CD4-positive, alpha-beta T cell treated with Interleukin-4 for 1 hour (primary cell): Measurements from ENCODE around the gene TCF21.
A peak's percentile ranks its signal among the peaks of the same experiment; 100 is the strongest.
"Not testable (repeated sequence)": the region's sequence is repeated elsewhere in the genome, so short reads cannot be mapped to it uniquely, and the experiment has no call there.

ENCODE experiments used
- DNase-seq, 2 donors: peaks; one replicate each; pipeline ENCODE4 v3.0.0-alpha.2; 2020 to 2022

TCF21 gene

DNA sequence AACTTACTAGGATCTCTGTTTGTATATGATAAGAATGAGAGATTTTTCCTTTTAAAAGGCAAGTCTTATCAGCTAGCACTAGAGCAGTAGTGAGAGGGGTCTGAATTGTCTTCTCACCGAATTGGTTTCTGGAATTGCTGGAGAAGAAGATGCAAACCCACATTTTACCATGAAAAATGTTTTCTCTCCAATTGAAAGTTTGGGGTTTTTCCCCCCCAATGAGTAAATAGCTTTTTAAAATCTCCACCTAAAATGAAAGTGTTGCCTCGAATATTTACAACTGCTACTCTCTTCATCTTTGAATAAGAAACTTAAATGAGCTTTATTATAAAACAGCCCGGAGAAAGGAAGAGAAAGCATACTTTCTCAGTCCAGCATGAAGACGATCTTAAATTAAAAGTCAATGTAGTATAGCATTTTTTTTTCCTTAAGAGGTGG is 1.8 kb downstream of the TCF21 start:
- no peak for DNase-seq

DNA sequence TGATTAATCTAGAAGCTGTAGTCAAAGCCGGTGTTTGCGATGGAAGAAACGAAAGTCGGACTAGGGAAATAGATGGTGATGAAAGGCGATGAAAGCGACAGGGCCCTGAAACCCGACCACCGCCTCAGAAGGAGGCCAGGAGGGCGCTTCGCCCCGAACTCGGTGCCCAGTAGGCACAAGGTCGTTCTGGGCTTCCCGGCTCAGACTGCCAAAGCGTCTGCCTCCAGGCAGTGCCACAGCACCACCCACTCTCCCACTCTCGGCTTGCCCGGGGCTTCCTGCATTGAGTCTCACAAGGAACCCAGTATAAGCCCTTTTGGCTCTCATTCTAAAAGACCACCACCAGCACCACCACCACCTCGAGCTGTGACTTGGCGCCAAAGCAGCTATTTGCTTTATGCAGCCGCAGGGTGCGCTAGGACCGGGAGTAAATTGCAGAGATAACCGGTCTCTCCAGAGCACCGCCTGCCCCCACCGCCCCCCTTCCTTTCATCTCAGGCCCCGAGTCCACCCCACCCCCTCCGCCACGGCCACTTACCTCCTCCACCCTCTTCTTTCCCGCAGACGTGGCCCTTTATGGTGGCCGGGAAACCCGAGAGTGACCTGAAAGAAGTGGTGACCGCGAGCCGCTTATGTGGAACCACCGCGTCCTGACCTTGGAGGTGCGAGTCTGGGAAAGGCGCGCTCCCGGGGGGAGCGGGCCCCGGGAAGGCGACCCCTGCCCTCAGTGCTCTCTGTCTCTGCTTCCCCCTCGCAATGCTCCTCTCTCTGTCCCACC is 2.4 kb downstream of the TCF21 start:
- no peak for DNase-seq

DNA sequence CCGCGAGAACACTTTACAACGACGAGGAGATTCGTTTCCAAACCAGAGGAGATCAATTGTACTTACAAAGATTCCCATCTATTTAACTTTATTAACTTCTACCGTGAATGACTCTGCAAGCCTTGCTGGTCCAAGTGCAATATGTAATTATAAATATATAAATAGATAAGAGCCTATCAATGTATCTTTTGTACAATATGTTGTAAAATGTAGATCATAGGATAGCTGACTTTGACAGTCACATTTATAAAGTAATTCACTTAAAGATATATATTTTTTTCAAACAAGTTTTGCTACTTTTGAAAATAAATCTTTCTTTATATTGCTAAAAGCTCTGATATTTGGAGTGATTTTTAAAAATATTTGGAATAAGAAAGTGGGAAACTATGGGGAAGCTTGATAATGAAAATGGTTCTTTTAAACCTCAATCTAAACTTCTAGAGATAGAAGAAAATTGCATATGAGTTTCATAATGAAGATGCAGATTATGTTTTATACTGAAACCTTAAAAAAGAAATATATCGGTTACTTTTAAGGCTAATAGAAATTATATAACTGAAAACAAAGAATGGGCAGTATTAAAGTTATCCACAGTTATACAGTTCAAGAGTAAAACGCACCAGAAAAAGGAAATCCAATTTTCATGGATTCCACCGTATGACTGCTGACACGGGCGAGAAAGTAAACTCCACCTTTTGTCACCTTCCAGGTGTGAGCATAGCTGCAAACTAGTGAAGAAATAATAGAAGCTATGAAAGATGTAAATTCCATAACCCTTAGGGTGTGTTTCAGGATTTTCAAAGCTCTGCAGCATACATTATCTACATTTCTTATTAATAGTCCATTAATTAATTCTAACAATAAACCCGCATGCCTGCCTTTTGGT is 3.3 kb downstream of the TCF21 start:
- DNase-seq: no peak

DNA sequence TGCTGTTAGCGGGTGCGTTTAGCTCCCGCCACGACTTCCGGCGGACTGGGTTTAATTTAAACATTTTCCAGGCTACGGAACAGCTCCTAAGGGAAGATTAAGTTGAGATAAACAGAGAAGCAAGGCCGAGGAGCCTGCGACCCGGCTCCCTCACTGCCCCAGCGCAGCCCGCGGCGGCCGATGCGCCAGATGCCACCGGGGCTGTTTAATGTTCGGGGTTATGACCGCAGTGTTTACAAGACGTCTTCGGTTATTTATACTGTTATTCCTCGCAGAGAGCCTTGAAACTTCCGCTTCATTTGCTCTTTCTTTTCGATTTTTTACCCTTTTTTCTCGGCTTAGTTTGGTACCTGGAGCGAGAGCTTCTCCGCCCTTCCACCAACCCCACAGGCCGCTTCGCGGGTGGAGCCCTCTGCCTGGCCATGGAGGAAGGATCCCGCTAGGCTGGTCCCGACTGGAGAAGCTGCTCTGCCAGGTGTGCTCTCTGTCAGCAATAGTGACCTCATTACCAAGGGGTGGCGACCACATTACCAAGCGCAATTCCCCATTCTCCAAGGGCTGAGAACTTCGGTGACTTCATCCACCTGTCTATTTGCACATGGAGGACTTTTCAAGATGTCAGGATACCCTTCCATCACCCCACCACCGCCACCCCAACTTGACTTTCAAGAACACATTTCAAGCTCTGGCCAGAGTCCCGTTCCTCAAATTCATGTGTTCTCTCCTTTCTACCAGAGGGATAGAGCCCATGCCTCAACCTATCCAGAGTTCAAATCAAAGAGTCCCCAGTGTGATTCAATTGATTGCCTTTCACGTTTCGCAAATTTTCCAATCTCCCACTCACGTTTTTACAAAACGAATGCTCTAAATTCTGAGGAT is 4.1 kb downstream of the TCF21 start:
- no peak for DNase-seq

DNA sequence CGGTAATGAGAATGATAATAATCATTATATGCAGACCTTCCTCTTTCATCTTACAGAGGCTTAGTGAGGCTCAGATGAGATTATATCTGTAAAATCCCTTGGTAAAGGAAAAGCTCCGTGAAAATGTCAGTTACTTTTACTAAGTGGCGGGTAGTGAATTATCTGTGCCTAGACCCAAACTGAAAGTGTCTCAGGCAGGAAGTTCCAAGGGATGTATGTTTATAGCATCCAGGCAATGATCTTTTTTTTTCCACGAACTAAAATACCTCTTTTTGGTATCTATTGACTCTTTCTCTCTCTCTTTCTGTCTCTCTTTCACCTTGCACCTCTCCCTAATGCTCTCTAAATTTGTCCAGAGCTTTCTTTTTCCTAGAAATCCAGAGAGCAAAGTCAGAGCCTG is 5.0 kb downstream of the TCF21 start:
- DNase-seq: no peak

DNA sequence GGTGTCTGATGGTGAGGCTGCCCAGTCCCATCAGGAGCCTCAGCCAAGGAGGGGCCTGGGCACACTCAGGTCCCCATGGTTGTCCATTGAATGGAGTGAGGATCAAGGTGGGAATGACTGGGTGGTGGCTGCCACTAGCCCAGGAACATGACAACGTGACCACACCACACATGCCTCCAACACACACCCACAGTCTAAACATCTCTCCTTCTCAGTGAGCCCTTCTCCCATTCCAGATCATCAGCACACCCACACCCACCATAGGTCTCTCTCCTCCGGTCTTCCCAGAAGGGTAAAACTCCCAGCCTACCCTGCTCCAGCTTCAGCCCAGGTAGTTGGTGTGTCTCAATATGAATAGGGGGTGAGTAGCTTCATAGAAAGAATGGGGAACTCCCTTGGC is 5.5 kb downstream of the TCF21 start:
- DNase-seq: no peak

DNA sequence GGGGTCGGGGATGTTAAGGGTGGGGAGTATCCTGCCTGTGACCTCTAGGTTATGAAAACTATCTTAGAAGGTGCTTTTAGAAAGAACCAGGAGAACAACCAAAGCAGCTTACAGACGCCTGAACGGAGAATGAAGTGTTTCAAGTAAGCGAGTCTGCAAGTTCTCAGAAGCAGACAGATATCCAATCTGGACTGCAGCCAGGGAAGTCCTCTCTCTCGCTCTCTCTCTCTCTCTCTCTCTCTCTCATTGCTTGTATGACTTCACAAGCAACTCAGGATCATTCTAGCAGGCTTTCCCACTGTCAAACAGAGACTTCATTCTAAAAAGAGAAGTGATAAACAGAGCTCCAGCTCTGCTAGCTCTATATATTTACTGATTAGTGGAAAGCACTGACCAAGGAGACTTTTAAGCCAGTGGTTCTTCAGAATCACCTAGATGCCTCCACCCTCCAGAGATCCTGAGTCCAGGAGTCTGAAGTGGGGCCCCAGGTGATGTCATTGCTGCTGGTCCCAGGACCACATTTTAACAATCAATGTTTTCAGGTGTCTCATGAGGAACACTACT is 6.0 kb downstream of the TCF21 start:
- DNase-seq: no peak

DNA sequence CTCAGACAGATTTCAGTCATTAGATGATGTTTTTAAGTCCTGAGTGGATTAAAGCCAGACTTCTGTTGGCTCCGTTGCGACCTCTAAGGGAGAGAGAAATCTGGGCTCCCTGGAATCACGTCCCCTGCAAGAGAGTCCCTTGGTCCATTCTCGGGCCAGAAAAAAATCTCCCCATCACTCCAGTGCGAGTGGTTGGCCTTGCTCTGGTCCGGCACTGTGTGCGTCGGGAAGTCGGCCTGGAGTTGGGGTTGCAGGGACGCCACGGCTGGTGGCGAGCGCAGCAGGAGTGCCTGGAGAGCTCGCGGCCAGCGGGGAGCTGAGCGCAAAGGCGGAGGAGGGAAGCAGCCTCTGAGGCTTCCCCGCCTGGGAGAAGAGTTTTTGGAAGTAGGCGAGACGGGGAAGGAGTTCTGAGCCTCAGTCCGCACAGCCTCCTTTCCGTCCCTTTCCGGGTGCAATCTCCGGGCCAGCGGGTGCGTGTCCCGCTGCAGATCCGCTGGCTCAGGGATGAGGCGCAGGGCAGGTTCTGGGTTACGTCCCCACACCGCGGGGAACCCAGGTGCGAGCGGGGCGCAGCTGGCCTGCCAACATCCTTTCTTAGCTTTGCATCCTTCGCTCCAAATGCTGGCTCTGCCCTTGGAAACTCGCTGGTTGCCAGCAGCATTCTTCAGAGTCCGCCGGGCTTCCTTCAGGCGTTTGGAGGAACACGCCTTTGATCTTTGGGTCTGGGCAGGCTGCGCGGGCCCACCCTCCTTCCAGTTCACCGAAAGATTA is 6.8 kb downstream of the TCF21 start:
- no peak for DNase-seq

DNA sequence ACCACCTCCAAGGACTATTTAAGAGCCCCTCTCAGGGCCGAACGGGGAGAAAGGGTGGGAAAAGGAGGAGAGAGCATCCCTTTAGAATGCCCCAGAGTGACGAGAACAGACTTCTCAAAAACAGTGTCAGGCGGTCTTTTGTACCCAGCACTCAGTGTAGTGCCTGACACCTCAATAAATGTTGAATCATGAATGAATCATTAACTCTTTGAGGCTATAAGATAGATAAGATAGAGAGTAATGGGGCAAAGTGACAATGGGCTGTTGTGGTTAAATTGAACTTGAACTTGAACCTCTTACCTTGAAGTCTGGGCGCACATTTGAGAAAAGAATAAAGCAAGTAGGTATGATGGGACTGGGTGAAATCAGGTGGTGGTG is 7.4 kb downstream of the TCF21 start:
- no peak for DNase-seq

DNA sequence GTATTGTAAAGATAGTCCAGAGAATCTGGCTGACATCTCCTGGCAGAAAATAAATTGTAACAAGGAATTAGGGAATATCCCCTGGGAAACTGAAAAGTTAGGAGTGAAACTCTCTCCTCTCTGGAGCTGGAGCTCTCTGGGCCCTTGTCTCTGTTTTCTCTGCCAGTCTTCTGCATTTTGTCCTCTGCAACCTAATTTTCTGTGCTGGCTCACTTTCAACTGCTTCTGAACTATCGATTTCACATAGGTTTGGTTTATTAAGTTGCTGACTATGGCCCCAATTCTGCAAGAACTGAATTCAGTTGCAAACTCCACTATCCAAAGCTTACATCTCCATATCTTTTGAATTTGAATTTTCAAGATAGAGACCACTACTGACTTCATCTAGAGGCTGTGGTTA is 9.3 kb downstream of the TCF21 start:
- no peak for DNase-seq

DNA sequence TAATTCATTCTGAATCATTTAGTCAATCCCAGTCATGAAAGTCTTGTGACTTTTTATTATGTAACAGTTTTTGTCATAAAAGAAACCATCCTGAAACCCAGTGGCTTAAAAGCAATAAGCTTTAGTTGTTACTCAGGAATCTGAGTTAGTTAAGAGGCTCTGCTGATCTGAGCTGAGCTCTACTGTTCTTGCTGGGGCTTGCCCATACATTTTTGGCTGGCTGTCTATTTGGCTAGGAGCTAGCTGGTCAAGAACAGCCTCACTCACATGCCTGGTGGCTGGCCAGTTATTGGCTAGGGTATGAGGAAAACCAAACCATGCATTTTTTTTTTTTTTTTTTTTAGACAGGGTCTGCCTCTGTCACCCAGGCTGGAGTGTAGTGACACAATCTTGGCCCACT is 10.6 kb downstream of the TCF21 start:
- no peak for DNase-seq

DNA sequence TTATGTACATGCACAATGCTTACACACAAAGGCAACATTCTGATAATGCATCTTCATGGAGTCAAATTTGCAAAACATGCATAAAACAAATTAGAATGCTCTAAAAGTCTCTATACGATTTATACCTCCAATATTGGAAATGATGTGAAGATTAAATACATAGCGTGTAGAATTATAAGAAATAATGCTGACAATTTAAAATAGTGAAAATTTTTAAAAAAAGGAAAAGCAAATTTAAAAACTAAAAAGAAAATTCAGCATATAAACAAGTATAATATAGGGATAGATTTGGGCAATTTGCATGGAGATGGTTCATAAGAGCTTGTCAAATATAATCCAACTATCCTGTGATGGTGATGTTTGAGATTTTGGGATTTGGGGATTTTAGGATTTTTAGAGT is 14.9 kb downstream of the TCF21 start:
- no peak for DNase-seq

DNA sequence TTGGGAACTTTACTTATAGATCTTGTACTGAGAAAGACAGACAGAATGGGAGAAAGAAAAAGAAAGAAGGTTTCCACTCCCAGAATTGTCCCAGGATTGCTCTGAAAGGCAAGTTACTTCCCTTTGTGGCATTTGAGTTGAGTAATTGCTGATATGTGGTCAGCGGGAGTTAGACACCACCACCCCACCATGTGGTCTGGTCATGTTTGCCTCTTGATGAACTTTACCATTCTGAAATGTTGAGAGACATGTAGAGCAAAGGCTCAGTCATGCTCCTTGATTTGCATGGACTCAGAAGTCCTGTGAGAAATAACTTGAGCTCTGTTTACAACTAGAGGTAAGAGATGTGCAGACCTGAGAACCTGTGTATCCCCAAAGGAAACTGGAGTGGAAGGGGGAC is 17.1 kb downstream of the TCF21 start:
- DNase-seq: no peak

DNA sequence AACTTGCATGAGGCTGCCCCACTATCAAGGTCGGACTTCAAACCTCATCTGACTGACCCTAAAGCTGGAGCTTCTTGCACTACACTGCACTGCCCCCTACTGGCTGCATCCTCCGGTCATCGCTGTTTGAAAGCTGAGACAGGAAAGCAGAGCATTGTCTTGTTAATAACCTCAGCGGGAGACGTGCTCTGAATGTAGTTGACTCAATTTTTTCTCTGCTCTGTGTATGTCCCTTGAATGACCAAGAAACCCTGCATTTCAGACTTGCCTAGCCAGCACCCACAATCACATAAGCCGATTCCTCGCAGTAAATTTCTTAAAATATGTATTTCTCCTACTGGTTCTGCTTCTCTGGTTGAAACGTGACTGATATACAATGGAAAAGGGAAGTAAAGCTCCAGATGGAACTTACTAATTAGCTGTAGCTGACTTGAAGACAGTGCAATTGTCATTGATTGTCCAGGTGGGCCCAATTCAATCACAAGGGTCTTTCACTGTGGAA is 27.8 kb downstream of the TCF21 start:
- DNase-seq: peak; percentile 64 to 65

DNA sequence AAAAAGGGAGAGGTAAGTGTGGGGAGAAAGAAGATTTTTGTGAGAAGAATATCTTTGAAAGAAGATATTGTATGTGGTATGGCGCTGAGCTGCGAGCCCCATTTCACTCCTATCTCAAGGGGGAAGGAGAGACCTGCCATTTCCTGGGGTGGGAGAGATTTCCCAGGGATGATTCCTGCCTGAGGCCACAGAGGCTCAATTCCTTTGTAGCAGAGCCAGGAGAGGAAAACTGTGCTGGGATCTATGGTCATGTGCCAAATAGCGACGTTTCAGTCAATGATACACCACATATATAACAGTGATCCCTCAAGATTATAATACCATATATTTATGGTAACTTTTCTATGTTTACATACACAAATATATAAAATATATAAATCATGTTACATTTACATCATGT is 28.9 kb downstream of the TCF21 start:
- no peak for DNase-seq

DNA sequence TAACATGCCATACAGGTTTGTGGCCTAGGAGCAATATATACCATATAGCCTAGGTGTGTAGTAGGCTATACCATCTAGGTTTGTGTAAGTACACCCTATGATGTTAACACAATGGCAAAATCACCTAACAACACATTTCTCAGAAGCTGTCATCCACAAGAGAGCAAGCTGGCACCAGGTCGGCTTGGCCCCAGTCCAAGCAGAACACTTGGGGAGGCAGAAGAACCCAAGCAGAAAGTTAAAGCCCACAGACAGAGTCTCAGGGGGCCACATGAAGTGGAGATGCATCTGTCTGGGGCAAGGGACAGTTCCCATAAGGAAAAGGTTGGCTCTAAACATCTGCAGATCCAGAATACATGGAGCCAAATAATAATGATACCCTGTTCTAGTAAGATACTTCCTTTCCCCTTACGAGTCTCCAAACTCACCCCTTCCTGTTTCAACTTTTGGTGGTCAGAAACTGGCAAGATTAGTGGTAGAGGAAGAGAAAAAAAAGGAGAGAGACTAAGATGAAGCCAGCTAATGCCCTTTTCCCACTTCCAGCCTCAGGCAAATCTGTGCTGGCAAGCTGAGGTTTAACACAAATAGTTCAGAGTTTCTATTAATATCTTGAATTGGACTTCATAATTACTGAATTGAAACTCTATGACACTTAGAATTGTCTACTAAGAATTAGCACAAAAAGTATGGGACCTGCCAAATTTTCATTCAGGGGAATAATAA is 29.5 kb downstream of the TCF21 start:
- no peak for DNase-seq

DNA sequence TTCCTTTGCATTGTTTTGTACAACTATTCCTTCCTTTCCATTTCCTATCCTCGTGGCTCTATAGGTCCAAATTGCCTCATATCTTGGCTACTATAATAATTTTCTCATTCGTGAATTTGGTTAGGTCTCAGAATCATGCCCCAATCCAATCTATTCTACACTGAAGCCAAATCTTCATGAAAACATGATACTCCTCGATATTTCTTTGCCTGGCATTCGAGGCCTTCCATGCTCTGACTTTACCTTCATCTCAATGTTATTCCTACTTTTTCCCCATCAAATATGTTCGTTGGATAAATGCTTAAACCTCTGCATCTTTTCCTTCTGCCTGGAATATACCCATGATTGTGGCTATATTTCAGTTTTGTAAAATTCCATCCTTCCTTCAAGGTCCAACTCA is 30.4 kb downstream of the TCF21 start:
- DNase-seq: no peak

DNA sequence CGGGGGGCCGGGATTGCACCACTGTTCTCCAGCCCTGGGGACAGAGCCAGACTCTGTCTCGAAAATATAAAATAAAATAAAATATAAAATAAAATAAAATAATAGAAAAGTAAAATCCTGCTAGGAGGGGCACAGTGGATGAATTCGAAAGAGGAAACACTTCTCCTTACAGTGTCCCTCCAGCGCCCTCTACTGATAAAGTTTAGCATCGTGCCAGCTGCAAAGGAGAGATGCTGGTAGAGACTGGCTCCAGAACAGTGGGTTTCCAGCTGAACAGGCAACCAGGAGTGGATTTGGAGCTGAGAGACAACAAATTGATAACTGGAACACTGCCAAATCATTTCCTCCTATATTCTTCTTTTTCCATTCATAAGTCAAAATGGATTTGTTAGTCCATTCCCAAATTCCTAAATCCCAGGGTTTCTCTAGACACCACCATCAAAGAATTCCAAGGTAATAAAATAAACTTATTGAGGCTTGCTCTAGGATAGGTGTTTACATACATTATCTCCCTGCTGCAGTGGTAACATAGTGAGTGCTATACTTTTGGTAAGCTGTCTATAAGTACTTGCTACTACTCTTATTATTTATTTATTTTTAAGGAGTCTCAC is 32.4 kb downstream of the TCF21 start:
- DNase-seq: peak; percentile 68 to 72

DNA sequence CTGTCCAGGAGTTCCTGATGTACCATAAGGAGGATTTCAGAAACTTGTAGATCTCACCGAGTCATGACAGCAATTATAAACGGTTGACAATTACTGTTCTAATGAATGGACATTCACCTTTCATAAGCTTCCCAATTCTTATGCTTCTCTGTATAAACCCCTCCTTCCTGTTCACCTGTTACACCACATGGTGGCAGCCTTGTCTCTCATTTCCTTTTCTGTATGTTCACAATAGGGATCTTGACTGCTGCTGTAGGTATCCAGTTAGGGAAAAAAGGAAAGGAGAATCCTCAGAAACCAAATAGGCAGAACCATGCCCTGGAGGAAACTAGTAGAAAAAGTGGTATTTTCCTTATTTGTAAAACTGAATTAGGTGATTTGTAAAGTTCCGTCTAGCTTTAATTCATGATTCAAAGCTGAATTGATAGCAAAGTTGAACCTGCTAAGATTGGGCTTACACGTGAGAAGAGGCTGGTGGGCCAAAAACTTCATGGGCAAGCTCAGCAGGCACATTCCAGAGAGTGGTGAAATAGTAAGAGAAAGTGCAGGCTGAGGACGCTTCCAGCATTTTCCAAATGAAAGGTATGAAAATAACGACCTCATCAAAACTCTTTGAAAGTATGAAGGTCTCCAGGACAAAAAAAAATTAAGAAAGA is 35.2 kb downstream of the TCF21 start:
- peak; percentile 63 to 74 for DNase-seq

DNA sequence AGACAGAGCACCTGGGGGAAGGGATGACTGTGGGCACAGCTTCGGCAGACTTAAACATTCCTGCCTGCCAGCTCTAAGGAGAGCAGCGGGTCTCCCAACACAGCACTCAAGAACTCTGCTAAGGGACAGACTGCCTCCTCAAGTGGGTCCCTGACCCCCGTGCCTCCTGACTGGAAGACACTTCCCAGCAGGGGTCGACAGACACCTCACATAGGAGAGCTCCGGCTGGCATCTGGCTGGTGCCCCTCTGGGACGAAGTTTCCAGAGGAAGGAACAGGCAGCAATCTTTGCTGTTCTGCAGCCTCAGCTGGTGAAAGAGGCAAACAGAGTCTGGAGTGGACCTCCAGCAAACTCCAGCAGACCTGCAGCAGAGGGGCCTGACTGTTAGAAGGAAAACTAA is 42.3 kb downstream of the TCF21 start:
- not testable (repeated sequence) for DNase-seq
